IMR-90 (cell line): ENCODE measurements around the gene BMP5. TPM values are rescaled to one million over a fixed set of nuclear protein-coding genes. Genes with fewer than 3 reads are reported as not detected.

Experiments used
- ATAC-seq: fragments of 200-7000 bp; cut with Tn5 transposase; 2 replicates; pipeline ENCODE4 v1.9.1; 2020; ENCODE audit warnings: low read depth, mild to moderate bottlenecking, moderate library complexity
- BruUV-seq: library from RNA; stranded (reverse); fragments of 400-500 nt; replicated peaks from 2 replicates; lab custom pipeline; 2021; lab: Mats Ljungman, UMichigan
- CTCF ChIA-PET: fragments of 300-600 bp; formaldehyde crosslinking; extraction: SDS; loops from one replicate; lab custom pipeline; 2021; ENCODE audit warnings: antibody characterized with exemption; lab: Yijun Ruan, JAX
- POLR2A ChIA-PET: fragments of 300-600 bp; sonication (Branson Sonifier 250); formaldehyde crosslinking; loops from one replicate; lab custom pipeline; 2022; ENCODE audit warnings: antibody characterized with exemption; ENCODE audit not compliant: unreplicated experiment; lab: Charles Lee
- DNase-seq: peaks from one replicate; pipeline ENCODE4 v3.0.0; 2013
- H2AFZ ChIP-seq: replicated peaks from 2 replicates; pipeline ENCODE3; 2013; ENCODE audit warnings: low read length, mild to moderate bottlenecking; ENCODE audit not compliant: poor library complexity
- H2AK5ac ChIP-seq: 2 replicates; pipeline ENCODE4 v1.6.1; 2013; ENCODE audit warnings: low read depth, low read length, inconsistent platforms
- H2AK9ac ChIP-seq: replicated peaks from 2 replicates; pipeline ENCODE3; 2013; ENCODE audit warnings: mild to moderate bottlenecking, low read depth, low read length, moderate library complexity; ENCODE audit not compliant: poor library complexity
- H2BK120ac ChIP-seq: 2 replicates; pipeline ENCODE4 v1.6.1; 2013; ENCODE audit warnings: low read depth, low read length, inconsistent platforms
- H2BK15ac ChIP-seq: 3 replicates; pipeline ENCODE4 v1.6.1; 2013; ENCODE audit warnings: low read depth, low read length, inconsistent platforms
- H2BK20ac ChIP-seq: 2 replicates; pipeline ENCODE4 v1.6.1; 2013; ENCODE audit warnings: low read depth, mild to moderate bottlenecking, inconsistent platforms, low read length, moderate library complexity
- H2BK5ac ChIP-seq: 2 replicates; pipeline ENCODE4 v1.6.1; 2013; ENCODE audit warnings: mild to moderate bottlenecking, low read depth, low read length, inconsistent platforms; ENCODE audit not compliant: poor library complexity, severe bottlenecking
- H3K14ac ChIP-seq: replicated peaks from 2 replicates; pipeline ENCODE4 v1.6.1; 2013; ENCODE audit warnings: low read depth, low read length, inconsistent platforms
- H3K18ac ChIP-seq: 2 replicates; pipeline ENCODE4 v1.6.1; 2013; ENCODE audit warnings: low read depth, low read length, control low read depth
- H3K23ac ChIP-seq: 2 replicates; pipeline ENCODE4 v1.6.1; 2013; ENCODE audit warnings: low read depth, low read length, inconsistent platforms
- H3K27ac ChIP-seq: 2 replicates; pipeline ENCODE4 v1.5.1; 2013; ENCODE audit warnings: mild to moderate bottlenecking, control low read depth, low read length; ENCODE audit not compliant: insufficient read depth
- H3K27me3 ChIP-seq: 2 replicates; pipeline ENCODE4 v1.6.1; 2013; ENCODE audit warnings: low read length; ENCODE audit not compliant: control insufficient read depth, insufficient read depth
- H3K36me3 ChIP-seq: 2 replicates; pipeline ENCODE4 v1.6.1; 2013; ENCODE audit warnings: low read length, mixed read lengths; ENCODE audit not compliant: control insufficient read depth, insufficient read depth
- H3K4ac ChIP-seq: 2 replicates; pipeline ENCODE4 v1.6.1; 2013; ENCODE audit warnings: low read depth, low read length, inconsistent platforms
- H3K4me1 ChIP-seq: 2 replicates; pipeline ENCODE4 v1.6.1; 2013; ENCODE audit warnings: low read length, mixed read lengths; ENCODE audit not compliant: control insufficient read depth, insufficient read depth
- H3K4me2 ChIP-seq: 2 replicates; pipeline ENCODE4 v1.6.1; 2013; ENCODE audit warnings: low read depth, mild to moderate bottlenecking, control low read depth, low read length, moderate library complexity
- H3K4me3 ChIP-seq: 2 replicates; pipeline ENCODE4 v1.5.1; 2013; ENCODE audit warnings: low read depth, mild to moderate bottlenecking, control low read depth, low read length, moderate library complexity; ENCODE audit not compliant: insufficient read depth
- H3K56ac ChIP-seq: 2 replicates; pipeline ENCODE4 v1.6.1; 2013; ENCODE audit warnings: low read length, inconsistent platforms; ENCODE audit not compliant: insufficient read depth; ENCODE audit errors: extremely low read depth
- H3K79me1 ChIP-seq, 2 experiments: 2 replicates each; pipeline ENCODE4 v1.6.1; 2013; ENCODE audit warnings: low read length in 2 of 2, inconsistent platforms in 1 of 2, low read depth in 1 of 2
- H3K9ac ChIP-seq: 2 replicates; pipeline ENCODE4 v1.6.1; 2013; ENCODE audit warnings: low read depth, low read length, control low read depth
- H3K9me1 ChIP-seq: 2 replicates; pipeline ENCODE4 v1.6.1; 2013; ENCODE audit warnings: low read length, inconsistent platforms; ENCODE audit not compliant: insufficient read depth
- H3K9me3 ChIP-seq: 2 replicates; pipeline ENCODE4 v1.6.1; 2013; ENCODE audit warnings: low read length; ENCODE audit not compliant: control insufficient read depth, insufficient read depth
- H4K20me1 ChIP-seq: 2 replicates; pipeline ENCODE4 v1.6.1; 2013; ENCODE audit warnings: low read length, inconsistent platforms; ENCODE audit not compliant: insufficient read depth
- H4K5ac ChIP-seq: 2 replicates; pipeline ENCODE4 v1.6.1; 2013; ENCODE audit warnings: mild to moderate bottlenecking, low read depth, low read length, control low read depth
- H4K8ac ChIP-seq, 2 experiments: 2 replicates each; pipeline ENCODE4 v1.6.1; 2013; ENCODE audit warnings: low read depth in 2 of 2, low read length in 2 of 2, control low read depth in 1 of 2, inconsistent platforms in 1 of 2
- H4K91ac ChIP-seq: 2 replicates; pipeline ENCODE4 v1.6.1; 2013; ENCODE audit warnings: low read depth, low read length, inconsistent platforms; ENCODE audit not compliant: insufficient read depth
- CEBPB ChIP-seq: IDR thresholded peaks from 2 replicates; pipeline ENCODE4 v1.6.1; 2012; ENCODE audit warnings: low read depth, low read length, improper control_type of control experiment
- POLR2A ChIP-seq: IDR thresholded peaks from 2 replicates; pipeline ENCODE4 v1.6.1; 2012; ENCODE audit warnings: mild to moderate bottlenecking, low read depth, low read length
- RCOR1 ChIP-seq: IDR thresholded peaks from 2 replicates; pipeline ENCODE4 v1.6.1; 2012; ENCODE audit warnings: mild to moderate bottlenecking, low read length, improper control_type of control experiment; ENCODE audit not compliant: insufficient replicate concordance
- WGBS, 2 experiments: methylation state at CpG; one replicate each; pipeline versions ENCODE4 v1.1.5 to v1.1.7; 2013; ENCODE audit warnings: missing lambda C conversion rate in 2 of 2; ENCODE audit not compliant: insufficient read length in 1 of 2; ENCODE audit errors: extremely low coverage in 2 of 2; 5-methylcytosine and 5-hydroxymethylcytosine counted together
- dilution Hi-C: fragments of 300-500 bp; cut with HindIII; formaldehyde crosslinking; loops from one replicate; pipeline ENCODE4 v1.14.3; 2018; ENCODE audit warnings: low sequenced_read_pairs; ENCODE audit not compliant: unreplicated experiment
- in situ Hi-C: fragments of 300-500 bp; cut with MboI; formaldehyde crosslinking; loops from 3 replicates; pipeline ENCODE4 v1.14.3; 2019; ENCODE audit warnings: low sequenced_read_pairs, inconsistent platforms, mixed read lengths
- intact Hi-C: fragments of 100-400 bp; cut with micrococcal nuclease; formaldehyde crosslinking; loops from 2 replicates; pipeline ENCODE4 v1.10.0; 2022
- polyA plus RNA-seq, 3 experiments: library from polyadenylated mRNA; depleted of rRNA; stranded (reverse); fragments of >200 nt; gene quantifications; 2 replicates each; pipeline ENCODE4 v1.2.3, GENCODE V29; 2012; ENCODE audit warnings: low replicate concordance in 1 of 3
- total RNA-seq: library from RNA; depleted of rRNA; stranded (reverse); fragments of >200 nt; gene quantifications from 2 replicates; pipeline ENCODE4 v1.2.3, GENCODE V29; 2012

Gene BMP5
- total and polyA plus RNA-seq, 2 of the 4 experiments (the other 2 are of a cell fraction): under 0.01 to 0.02 TPM

DNA sequence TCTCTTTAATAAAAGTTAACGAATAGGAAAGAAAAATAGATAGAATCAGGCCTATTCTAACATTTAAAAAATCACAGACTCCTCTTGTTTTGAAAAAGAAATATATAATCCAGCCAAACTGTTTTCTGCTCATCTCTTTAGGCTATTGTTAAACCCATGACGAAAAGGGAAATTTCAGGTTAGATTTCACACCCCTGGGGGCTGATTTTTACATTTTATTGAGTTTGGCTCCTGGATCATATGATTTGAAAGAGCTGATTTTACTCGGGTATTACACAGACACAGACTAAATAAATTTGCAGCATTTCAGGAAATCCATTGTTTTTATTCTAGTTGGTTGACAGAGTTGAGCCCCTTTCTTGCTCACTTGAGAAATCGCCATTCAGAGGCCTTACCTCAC, 160.6 kb downstream of the BMP5 start:
- H3K27me3 ChIP-seq: no peaks in the 10 kb centered on the region
- peak overlapping the region in 1 of 2 experiments; percentile 32; a peak in 1 of 4 replicates for H4K8ac ChIP-seq
- no TSS peak for BruUV-seq
- CTCF ChIA-PET: interaction anchor here (0.7 kb wide), 1 partner anchor 34 kb away, joined by 3 read pairs; no protein-coding TSS in a partner anchor
- no peak overlapping the region for H2BK15ac ChIP-seq
- no peak overlapping the region for H3K56ac ChIP-seq
- H3K18ac ChIP-seq: peak overlapping the region; percentile 94
- H3K23ac ChIP-seq: no peak overlapping the region
- H3K14ac ChIP-seq: peak overlapping the region; percentile 21; the same call in 1 of the 2 replicates
- no peaks in the 10 kb centered on the region for H3K36me3 ChIP-seq
- intact Hi-C loops (no loop called here), in situ Hi-C loops (no loop called here), dilution Hi-C loops (no loop called here)
- H3K9me3 ChIP-seq: no peaks in the 10 kb centered on the region
- H3K27ac ChIP-seq: peak overlapping the region; percentile 88; the same call in 1 of the 2 replicates
- H2AFZ ChIP-seq: no peak overlapping the region
- DNase-seq (no peak), ATAC-seq (no peak)
- no peak overlapping the region for H2AK9ac ChIP-seq
- POLR2A ChIA-PET: interaction anchor here (0.6 kb wide), 1 partner anchor 11 kb away, joined by 3 read pairs; no protein-coding TSS in a partner anchor
- H4K20me1 ChIP-seq: no peaks in the 10 kb centered on the region
- H4K5ac ChIP-seq: peak overlapping the region; percentile 77
- H3K4ac ChIP-seq: peak overlapping the region; percentile 67; the same call in 1 of the 2 replicates
- 0 out of 2 replicates have a peak overlapping the region, but pooled peaks have one; percentile 15 for H2AK5ac ChIP-seq
- no CpG with 5 or more reads among the region's 4 CpGs for WGBS, 2 experiments
- H3K79me1 ChIP-seq: no peaks in the 10 kb centered on the region
- no peak overlapping the region for H4K91ac ChIP-seq
- H3K4me2 ChIP-seq: no peak overlapping the region
- no peak overlapping the region for H3K9ac ChIP-seq
- peak overlapping the region; percentile 84 for H2BK20ac ChIP-seq
- H2BK5ac ChIP-seq: peak overlapping the region; percentile 6
- H3K4me1 ChIP-seq: peaks cover 4% of the 10 kb centered on the region
- H2BK120ac ChIP-seq: peak overlapping the region; percentile 83
- H3K9me1 ChIP-seq: no peaks in the 10 kb centered on the region
- no peak overlapping the region for H3K4me3 ChIP-seq
- TF ChIP-seq CEBPB (no peak), RCOR1 (no peak), POLR2A (no peak)
